Measurements from ENCODE around the gene LIPC. TPM values are rescaled to one million over a fixed set of nuclear protein-coding genes. Genes with fewer than 3 reads are reported as not detected.

The LIPC gene
- polyA plus RNA-seq, 2 of the 4 experiments (the other 2 are of a cell fraction) = 0.13 to 0.30 TPM

DNA sequence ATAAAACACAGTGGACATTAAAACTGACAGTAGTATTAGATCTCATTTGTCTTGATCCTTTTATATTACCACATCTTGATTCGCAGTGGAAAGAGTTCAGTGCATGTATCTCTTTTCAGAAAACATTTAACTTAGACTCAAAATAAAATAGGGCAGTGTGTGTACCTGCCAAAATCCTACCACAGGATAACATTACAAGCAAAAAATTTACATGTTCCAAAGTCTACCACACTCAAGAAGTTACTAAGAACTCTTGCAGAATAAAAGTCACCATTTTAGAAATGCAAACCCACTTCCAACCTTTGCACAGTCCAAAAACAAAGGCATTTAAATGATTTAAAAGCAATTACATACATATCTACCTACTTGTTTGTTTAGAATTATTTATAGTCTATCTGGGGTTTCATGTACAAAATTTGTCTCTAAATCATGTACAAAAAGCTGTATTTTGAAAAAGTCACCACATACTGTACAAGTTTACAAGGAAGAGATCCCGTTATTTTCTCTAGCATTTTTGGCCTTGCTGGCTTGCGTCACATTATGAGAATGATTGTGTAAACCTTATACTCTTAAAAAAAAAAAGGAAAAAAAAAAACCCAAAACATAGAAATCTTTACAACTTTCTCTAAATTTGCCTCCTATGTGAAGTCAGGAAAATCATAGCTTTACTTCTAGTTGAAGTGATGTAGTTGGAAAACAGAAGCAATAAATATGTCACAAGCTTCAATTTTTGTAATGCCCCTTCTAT lies 163.9 kb downstream of the LIPC start:
- H3K4me2 ChIP-seq = peak overlapping the region; percentile 8; the same call in 1 of the 3 replicates
- POLR2A ChIA-PET = no interaction called here
- CTCF ChIA-PET = interaction anchor here (0.7 kb wide), 2 partner anchors 91 to 159 kb away, joined by 3 to 4 read pairs; no protein-coding TSS in a partner anchor
- no peak for ATAC-seq
- no peak overlapping the region for H3K27ac ChIP-seq
- no peaks in the 10 kb centered on the region for H3K9me3 ChIP-seq
- H3K4me3 ChIP-seq = no peak overlapping the region
- H3K4me1 ChIP-seq = peaks cover 15% of the 10 kb centered on the region; the same call in 2 of the 3 replicates
- no peak for DNase-seq (ENCODE audit: low read depth in 1 of 2, low spot score in 1 of 2)
- 76% methylated on average over 3 of the region's 3 CpGs for whole genome bisulfite sequencing (ENCODE audit: missing lambda C conversion rate)
- no peak for TF ChIP-seq POLR2AphosphoS2 (conservative IDR thresholded peaks at IDR 0.05; ENCODE audit: low read length)
- TF ChIP-seq CEBPB (IDR thresholded peaks at IDR 0.05) = peak; percentile 17 to 53; a peak in 2 of 4 replicates
- FAIRE-seq = peak; percentile 95

DNA sequence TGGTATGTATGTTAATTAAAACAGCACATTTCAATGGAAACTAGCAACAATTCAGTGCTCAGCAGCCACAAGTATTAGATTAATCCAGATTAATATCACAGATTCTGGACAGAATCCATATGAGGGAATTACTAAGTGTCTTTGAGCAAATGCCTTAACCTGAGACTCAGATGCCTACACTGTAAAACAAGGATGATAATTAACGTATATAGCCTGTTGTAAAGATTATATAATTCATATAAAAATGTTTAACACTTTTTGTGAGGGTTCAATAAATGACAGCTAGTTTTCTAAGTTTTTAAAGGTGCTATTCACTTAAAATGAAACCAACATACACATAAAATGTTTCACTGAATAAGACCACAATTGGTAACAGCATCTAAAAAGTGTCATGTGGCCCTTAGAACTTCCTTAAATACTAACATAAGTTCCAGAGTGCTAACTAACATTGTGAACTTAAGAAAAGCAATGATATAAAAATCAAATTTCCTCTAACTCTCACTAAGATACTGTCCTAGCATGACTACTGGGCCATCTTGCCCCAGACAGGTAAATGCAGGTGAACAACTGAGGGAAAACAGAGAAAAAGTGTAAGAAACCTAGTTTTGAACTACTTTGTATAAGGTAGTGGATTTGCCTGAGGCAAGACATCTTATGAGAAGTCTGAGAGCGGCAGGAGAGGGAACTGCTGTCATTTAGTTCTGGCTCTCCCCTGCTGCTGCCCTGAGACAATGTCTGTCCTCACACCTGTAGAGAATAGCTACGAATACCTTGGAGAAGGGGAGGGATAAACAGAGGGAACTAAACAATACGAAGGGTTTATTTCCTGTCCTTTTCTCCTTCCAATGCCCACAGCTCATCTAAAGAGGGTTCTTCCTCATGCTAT lies 166.4 kb downstream of the LIPC start:
- CTCF ChIA-PET = interaction anchor here (1.2 kb wide), 1 partner anchor 12 kb away, joined by 3 read pairs; no protein-coding TSS in a partner anchor
- H3K9me3 ChIP-seq = no peaks in the 10 kb centered on the region
- peak; percentile 74 for FAIRE-seq
- WGBS (ENCODE audit: missing lambda C conversion rate) = 92% methylated on average over 4 of the region's 4 CpGs
- peaks cover 12% of the 10 kb centered on the region; the same call in 2 of the 3 replicates for H3K4me1 ChIP-seq
- no peak for DNase-seq (ENCODE audit: low read depth in 1 of 2, low spot score in 1 of 2)
- H3K27ac ChIP-seq = no peak overlapping the region
- TF ChIP-seq POLR2A (IDR thresholded peaks at IDR 0.05; ENCODE audit: low read length) (no peak), EHF (CRISPR knock-in tag; IDR thresholded peaks at IDR 0.05) (no peak), JUN (IDR thresholded peaks at IDR 0.05) (no peak), HOXA7 (CRISPR knock-in tag; IDR thresholded peaks at IDR 0.05) (no peak), JUNB (IDR thresholded peaks at IDR 0.05) (no peak)
- TF ChIP-seq, protein P1, sequence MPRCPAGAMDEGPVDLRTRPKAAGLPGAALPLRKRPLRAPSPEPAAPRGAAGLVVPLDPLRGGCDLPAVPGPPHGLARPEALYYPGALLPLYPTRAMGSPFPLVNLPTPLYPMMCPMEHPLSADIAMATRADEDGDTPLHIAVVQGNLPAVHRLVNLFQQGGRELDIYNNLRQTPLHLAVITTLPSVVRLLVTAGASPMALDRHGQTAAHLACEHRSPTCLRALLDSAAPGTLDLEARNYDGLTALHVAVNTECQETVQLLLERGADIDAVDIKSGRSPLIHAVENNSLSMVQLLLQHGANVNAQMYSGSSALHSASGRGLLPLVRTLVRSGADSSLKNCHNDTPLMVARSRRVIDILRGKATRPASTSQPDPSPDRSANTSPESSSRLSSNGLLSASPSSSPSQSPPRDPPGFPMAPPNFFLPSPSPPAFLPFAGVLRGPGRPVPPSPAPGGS (IDR thresholded peaks at IDR 0.05) = no peak
- TF ChIP-seq, protein P2, sequence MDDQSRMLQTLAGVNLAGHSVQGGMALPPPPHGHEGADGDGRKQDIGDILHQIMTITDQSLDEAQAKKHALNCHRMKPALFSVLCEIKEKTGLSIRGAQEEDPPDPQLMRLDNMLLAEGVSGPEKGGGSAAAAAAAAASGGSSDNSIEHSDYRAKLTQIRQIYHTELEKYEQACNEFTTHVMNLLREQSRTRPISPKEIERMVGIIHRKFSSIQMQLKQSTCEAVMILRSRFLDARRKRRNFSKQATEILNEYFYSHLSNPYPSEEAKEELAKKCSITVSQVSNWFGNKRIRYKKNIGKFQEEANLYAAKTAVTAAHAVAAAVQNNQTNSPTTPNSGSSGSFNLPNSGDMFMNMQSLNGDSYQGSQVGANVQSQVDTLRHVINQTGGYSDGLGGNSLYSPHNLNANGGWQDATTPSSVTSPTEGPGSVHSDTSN (IDR thresholded peaks at IDR 0.05) = no peak
- POLR2A ChIA-PET = no interaction called here
- 0 out of 6 replicates have a peak, but pooled peaks of 1 of the 2 experiments have one; percentile 19 for ATAC-seq
- no peak overlapping the region for H3K4me3 ChIP-seq
- no peak overlapping the region for H3K4me2 ChIP-seq

DNA sequence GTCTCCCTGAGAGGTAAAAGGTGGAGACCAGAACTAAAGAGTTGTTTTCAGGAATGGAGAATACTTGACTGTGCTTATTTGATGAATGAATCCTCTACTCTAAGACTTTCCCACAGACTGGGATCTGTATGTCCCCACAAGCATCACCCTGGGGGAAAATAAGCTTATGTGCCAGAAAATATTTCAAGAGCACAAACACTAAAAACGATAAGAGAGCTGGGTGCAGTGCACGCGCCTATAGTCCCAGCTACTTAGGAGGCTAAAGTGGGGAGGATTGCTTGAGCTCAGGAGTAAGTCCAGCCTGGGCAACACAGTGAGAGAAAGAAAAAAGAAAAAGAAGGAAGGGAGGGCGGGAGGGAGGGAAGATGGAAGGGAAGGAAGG lies 167.0 kb downstream of the LIPC start:
- ATAC-seq (no peak; a peak in 1 of 6 replicates), DNase-seq (ENCODE audit: low read depth in 1 of 2, low spot score in 1 of 2) (no peak), FAIRE-seq (no peak)
- H3K9me3 ChIP-seq = no peaks in the 10 kb centered on the region
- POLR2A ChIA-PET = no interaction called here
- CTCF ChIA-PET = interaction anchor here (0.6 to 1.2 kb wide), 2 partner anchors 12 to 717 kb away, joined by 3 to 4 read pairs; no protein-coding TSS in a partner anchor
- no peak overlapping the region for H3K4me3 ChIP-seq
- TF ChIP-seq, protein P3, sequence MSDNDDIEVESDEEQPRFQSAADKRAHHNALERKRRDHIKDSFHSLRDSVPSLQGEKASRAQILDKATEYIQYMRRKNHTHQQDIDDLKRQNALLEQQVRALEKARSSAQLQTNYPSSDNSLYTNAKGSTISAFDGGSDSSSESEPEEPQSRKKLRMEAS (IDR thresholded peaks at IDR 0.05) = no peak
- TF ChIP-seq, protein P4, sequence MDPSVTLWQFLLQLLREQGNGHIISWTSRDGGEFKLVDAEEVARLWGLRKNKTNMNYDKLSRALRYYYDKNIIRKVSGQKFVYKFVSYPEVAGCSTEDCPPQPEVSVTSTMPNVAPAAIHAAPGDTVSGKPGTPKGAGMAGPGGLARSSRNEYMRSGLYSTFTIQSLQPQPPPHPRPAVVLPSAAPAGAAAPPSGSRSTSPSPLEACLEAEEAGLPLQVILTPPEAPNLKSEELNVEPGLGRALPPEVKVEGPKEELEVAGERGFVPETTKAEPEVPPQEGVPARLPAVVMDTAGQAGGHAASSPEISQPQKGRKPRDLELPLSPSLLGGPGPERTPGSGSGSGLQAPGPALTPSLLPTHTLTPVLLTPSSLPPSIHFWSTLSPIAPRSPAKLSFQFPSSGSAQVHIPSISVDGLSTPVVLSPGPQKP (IDR thresholded peaks at IDR 0.05; ENCODE audit: low read depth, low read length) = no peak
- no peak for TF ChIP-seq PHF8 (IDR thresholded peaks at IDR 0.05; ENCODE audit: borderline replicate concordance, low read depth)
- TF ChIP-seq MAZ (IDR thresholded peaks at IDR 0.05; ENCODE audit: borderline replicate concordance, low read depth, low read length) = no peak
- TF ChIP-seq RNF2 (IDR thresholded peaks at IDR 0.05; ENCODE audit: borderline replicate concordance, low read depth) = no peak
- no peak for TF ChIP-seq HOXB5 (CRISPR knock-in tag; IDR thresholded peaks at IDR 0.05)
- TF ChIP-seq RCOR1 (IDR thresholded peaks at IDR 0.05; ENCODE audit: low read depth, low read length) = no peak
- TF ChIP-seq CEBPB (IDR thresholded peaks at IDR 0.05) = no peak
- TF ChIP-seq, protein P5, sequence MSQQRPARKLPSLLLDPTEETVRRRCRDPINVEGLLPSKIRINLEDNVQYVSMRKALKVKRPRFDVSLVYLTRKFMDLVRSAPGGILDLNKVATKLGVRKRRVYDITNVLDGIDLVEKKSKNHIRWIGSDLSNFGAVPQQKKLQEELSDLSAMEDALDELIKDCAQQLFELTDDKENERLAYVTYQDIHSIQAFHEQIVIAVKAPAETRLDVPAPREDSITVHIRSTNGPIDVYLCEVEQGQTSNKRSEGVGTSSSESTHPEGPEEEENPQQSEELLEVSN (IDR thresholded peaks at IDR 0.05; ENCODE audit: borderline replicate concordance, low read depth) = no peak
- TF ChIP-seq CBX8 (IDR thresholded peaks at IDR 0.05) = no peak
- TF ChIP-seq ZC3H11A (IDR thresholded peaks at IDR 0.05) = no peak
- no peak for TF ChIP-seq EP300 (IDR thresholded peaks at IDR 0.05)
- no peak for TF ChIP-seq HOXA7 (CRISPR knock-in tag; IDR thresholded peaks at IDR 0.05)
- no peak for TF ChIP-seq ZSCAN20 (CRISPR knock-in tag; IDR thresholded peaks at IDR 0.05)
- no peak for TF ChIP-seq POLR2A (IDR thresholded peaks at IDR 0.05; ENCODE audit: low read length)
- TF ChIP-seq, protein P6, sequence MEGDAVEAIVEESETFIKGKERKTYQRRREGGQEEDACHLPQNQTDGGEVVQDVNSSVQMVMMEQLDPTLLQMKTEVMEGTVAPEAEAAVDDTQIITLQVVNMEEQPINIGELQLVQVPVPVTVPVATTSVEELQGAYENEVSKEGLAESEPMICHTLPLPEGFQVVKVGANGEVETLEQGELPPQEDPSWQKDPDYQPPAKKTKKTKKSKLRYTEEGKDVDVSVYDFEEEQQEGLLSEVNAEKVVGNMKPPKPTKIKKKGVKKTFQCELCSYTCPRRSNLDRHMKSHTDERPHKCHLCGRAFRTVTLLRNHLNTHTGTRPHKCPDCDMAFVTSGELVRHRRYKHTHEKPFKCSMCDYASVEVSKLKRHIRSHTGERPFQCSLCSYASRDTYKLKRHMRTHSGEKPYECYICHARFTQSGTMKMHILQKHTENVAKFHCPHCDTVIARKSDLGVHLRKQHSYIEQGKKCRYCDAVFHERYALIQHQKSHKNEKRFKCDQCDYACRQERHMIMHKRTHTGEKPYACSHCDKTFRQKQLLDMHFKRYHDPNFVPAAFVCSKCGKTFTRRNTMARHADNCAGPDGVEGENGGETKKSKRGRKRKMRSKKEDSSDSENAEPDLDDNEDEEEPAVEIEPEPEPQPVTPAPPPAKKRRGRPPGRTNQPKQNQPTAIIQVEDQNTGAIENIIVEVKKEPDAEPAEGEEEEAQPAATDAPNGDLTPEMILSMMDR (IDR thresholded peaks at IDR 0.05) = no peak
- no peak overlapping the region for H3K27ac ChIP-seq
- 91% methylated on average over 3 of the region's 4 CpGs for WGBS (ENCODE audit: missing lambda C conversion rate)
- peaks cover 12% of the 10 kb centered on the region; the same call in 2 of the 3 replicates for H3K4me1 ChIP-seq
- no peak overlapping the region for H3K4me2 ChIP-seq
